ENCODE results near the gene EXOC6B.

The EXOC6B gene

DNA sequence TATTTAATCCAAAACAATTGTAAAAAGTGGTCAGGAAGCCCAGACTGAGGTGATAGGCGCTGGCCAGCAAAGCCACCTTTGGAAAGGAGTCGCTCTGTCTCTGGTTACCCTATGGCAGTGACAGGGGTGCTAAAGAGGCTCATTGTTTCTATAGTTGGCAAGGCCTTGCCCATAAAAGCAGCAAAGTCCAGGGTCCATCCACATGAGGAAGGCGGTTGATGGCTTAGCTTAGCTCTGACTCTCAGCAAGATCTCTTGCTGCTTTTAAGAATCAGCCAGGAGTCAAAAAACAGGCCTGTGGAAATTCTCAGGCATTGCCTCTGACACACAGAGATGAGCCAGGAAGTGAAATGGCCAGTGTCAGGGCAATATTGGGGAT lies 620.3 kb downstream of the EXOC6B start:
- H3K27ac Mint-ChIP-seq, result peak overlapping the region; percentile 88 to 93 (median 92)
- H3K36me3 Mint-ChIP-seq (ENCODE audit: low read depth), result no peaks in the 10 kb centered on the region
- H3K9me3 Mint-ChIP-seq, result no peaks in the 10 kb centered on the region
- H3K27me3 Mint-ChIP-seq (ENCODE audit: low read depth), result no peaks in the 10 kb centered on the region
- H3K4me3 Mint-ChIP-seq, result no peak overlapping the region
- TF ChIP-seq, protein P1, sequence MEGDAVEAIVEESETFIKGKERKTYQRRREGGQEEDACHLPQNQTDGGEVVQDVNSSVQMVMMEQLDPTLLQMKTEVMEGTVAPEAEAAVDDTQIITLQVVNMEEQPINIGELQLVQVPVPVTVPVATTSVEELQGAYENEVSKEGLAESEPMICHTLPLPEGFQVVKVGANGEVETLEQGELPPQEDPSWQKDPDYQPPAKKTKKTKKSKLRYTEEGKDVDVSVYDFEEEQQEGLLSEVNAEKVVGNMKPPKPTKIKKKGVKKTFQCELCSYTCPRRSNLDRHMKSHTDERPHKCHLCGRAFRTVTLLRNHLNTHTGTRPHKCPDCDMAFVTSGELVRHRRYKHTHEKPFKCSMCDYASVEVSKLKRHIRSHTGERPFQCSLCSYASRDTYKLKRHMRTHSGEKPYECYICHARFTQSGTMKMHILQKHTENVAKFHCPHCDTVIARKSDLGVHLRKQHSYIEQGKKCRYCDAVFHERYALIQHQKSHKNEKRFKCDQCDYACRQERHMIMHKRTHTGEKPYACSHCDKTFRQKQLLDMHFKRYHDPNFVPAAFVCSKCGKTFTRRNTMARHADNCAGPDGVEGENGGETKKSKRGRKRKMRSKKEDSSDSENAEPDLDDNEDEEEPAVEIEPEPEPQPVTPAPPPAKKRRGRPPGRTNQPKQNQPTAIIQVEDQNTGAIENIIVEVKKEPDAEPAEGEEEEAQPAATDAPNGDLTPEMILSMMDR (IDR thresholded peaks at IDR 0.05; ENCODE audit: unreplicated experiment in 3 of 3), result no peak
- H3K4me1 Mint-ChIP-seq, result peaks cover 57% of the 10 kb centered on the region

DNA sequence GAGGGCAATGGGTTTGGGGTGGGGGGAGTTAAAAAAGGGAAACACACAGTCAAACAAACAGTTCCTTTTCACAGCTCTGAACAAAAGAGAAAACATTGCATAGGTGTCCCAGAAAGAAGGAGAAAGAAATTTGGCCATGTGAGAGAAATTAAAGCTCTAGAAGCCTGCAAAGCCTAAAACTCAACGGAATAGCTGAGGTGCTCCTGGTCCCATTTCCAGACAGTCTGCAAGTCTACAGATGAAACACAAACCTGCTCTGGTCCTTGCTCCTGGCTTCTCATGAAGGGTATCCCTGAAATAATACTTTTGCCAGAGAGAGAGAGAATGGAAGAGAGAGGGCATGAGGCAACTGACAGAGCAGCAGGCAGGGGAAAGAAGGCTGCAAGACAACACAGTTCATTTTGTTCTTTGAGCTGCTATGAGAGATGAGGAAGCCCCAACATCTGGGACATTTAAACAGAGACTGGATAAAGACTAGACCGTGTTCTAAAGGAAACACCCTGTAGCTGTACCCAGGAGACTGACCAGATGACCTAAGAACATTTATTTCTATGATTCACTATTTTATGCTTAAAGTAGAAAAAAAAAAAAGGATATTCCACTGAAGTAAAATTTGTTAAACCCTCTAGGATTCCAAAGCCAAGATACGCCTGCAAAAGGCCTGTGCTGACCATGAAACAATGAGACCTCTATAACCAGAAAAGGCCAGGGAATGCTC lies 620.9 kb downstream of the EXOC6B start:
- Mint-ChIP-seq H3K27me3 (ENCODE audit: low read depth) (no peaks in the 10 kb centered on the region), H3K27ac (peak overlapping the region; percentile 88 to 93 (median 92)), H3K4me1 (peaks cover 53% of the 10 kb centered on the region), H3K4me3 (no peak overlapping the region), H3K36me3 (ENCODE audit: low read depth) (no peaks in the 10 kb centered on the region), H3K9me3 (no peaks in the 10 kb centered on the region)
- TF ChIP-seq, protein P1 (IDR thresholded peaks at IDR 0.05; ENCODE audit: unreplicated experiment in 3 of 3), result no peak

DNA sequence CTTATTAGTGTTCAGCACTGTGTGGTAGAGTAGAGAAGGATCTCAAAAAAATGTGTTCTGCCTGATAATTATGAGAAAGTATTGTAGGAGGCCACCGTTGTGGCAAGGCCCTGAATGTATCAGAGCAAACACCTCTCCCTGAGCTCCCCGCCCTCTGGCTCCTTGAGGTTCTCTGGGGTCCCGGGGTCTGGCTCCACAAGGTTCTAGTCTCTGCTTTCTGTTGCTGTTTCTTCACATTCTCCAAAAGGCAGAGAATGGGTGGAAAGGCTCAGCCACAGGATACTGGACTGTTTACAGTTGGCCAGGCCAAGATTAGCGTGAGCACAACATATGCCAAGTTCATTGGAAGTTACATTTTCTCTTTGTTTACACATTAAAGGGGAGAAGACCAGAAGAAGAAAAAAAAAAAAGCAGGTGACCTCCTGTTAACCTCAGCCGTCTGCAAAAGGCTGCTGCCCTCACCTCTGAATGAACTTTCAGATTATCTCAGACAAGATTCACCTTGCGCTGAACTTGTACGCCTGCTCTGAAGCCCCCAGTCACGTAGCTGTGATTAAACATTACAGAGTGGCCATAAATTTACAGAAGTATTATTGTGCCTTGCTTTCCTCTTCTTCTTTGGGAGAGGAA lies 621.6 kb downstream of the EXOC6B start:
- H3K36me3 Mint-ChIP-seq (ENCODE audit: low read depth), result no peaks in the 10 kb centered on the region
- H3K4me3 Mint-ChIP-seq, result peak overlapping the region in 2 of 3 experiments; percentile 8 to 36
- TF ChIP-seq, protein P1 (IDR thresholded peaks at IDR 0.05; ENCODE audit: unreplicated experiment in 3 of 3), result no peak
- peak overlapping the region; percentile 88 to 93 (median 92) for H3K27ac Mint-ChIP-seq
- no peaks in the 10 kb centered on the region for H3K27me3 Mint-ChIP-seq (ENCODE audit: low read depth)
- H3K4me1 Mint-ChIP-seq, result peaks cover 46% of the 10 kb centered on the region
- no peaks in the 10 kb centered on the region for H3K9me3 Mint-ChIP-seq

DNA sequence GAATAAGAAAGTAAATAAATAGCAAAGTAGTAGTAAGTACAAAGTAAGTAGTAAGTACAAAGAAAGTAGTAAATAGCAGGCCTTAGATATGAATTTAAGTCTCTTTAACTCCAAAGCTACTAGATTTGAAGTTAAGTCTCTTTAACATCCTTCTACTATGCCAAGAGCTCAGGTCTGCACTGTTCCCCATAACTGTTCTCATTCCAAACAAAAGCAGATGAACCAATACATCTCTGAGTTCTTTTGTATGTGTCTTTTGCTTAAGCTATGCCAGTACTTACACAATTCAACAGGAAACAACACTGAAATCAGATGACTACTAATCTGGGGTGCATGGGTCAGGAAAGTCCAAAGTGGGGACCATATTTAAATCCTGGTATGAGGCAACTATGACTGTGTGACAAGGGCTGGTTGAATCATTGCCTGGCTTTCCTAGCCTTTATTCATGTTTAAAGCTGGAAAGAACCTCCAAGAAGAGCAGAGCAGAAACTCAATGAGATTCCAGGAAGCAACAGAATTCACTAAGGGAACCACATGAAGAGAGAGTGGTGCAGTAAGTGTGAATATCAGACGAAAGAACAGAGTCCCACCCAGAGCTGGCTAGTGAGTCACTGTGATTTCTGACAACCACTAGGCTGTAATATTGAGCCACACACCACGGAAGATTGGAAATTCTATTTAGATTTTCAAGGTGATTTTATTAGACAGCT lies 627.1 kb downstream of the EXOC6B start:
- H3K27me3 Mint-ChIP-seq (ENCODE audit: low read depth), result no peaks in the 10 kb centered on the region
- H3K9me3 Mint-ChIP-seq, result no peaks in the 10 kb centered on the region
- TF ChIP-seq, protein P1 (IDR thresholded peaks at IDR 0.05; ENCODE audit: unreplicated experiment in 3 of 3), result no peak
- peak overlapping the region in 1 of 3 experiments; percentile 41 for H3K27ac Mint-ChIP-seq
- H3K4me3 Mint-ChIP-seq, result no peak overlapping the region
- H3K36me3 Mint-ChIP-seq (ENCODE audit: low read depth), result no peaks in the 10 kb centered on the region
- H3K4me1 Mint-ChIP-seq, result peaks cover 16% of the 10 kb centered on the region

DNA sequence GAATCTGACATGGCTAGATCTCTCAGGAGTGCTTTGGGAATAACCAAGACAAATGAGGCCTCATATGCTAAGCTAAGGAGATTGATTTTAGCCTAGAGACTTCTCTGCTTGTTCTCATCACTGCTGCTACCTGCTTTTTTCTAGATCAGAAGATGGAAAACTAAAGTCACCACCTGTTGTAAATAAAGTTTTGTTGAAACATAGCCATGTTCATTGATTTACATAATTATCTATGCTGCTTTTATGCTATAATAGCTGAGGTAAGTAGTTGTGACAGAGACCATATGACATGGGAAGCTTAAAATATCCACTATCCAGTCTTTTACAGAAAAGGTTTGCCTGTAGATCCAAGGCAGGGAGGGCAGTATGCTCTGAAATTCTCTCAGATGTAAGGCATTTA lies 632.1 kb downstream of the EXOC6B start:
- Mint-ChIP-seq H3K27me3 (ENCODE audit: low read depth) (no peaks in the 10 kb centered on the region), H3K27ac (no peak overlapping the region)

More for the DNA sequence above, 632.1 kb downstream of the EXOC6B start:
- Mint-ChIP-seq H3K36me3 (ENCODE audit: low read depth) (no peaks in the 10 kb centered on the region), H3K4me3 (no peak overlapping the region), H3K4me1 (peaks cover 5% of the 10 kb centered on the region), H3K9me3 (no peaks in the 10 kb centered on the region)
- TF ChIP-seq, protein P1 (IDR thresholded peaks at IDR 0.05; ENCODE audit: unreplicated experiment in 3 of 3), result no peak
